SK-N-SH treated with all-trans-retinoic acid at 6 μM for 48 hours (cell line): ENCODE measurements around the gene PRMT2.

Source experiments
- ATAC-seq: fragments of 200-7000 bp; cut with Tn5 transposase; 3 replicates; pipeline ENCODE4 v1.9.1; 2020; ENCODE audit warnings: mild to moderate bottlenecking, moderate library complexity
- ARNTL ChIP-seq: fragments of 450-650 bp; formaldehyde crosslinking; IDR thresholded peaks from 2 replicates; pipeline ENCODE4 v1.5.0; 2020; ENCODE audit warnings: low read depth, mild to moderate bottlenecking, moderate library complexity, borderline replicate concordance
- BACH2 ChIP-seq: fragments of 250-450 bp; sonication (Bioruptor Pico); IDR thresholded peaks from 2 replicates; pipeline ENCODE4 v1.9.0; 2021; ENCODE audit warnings: mild to moderate bottlenecking, borderline replicate concordance
- CSDC2 ChIP-seq: fragments of 250-450 bp; sonication (Bioruptor Pico); IDR thresholded peaks from 2 replicates; pipeline ENCODE4 v1.5.0; 2020; ENCODE audit warnings: mild to moderate bottlenecking, moderate library complexity
- ISL1 ChIP-seq: fragments of 250-450 bp; sonication (Bioruptor Pico); IDR thresholded peaks from 2 replicates; pipeline ENCODE4 v2.1.2; 2022; ENCODE audit warnings: mild to moderate bottlenecking, moderate library complexity
- PATZ1 ChIP-seq: fragments of 250-450 bp; sonication (Bioruptor Pico); IDR thresholded peaks from 2 replicates; pipeline ENCODE4 v1.8.0; 2020; ENCODE audit warnings: mild to moderate bottlenecking, moderate library complexity, borderline replicate concordance
- PPARA ChIP-seq: fragments of 250-450 bp; sonication (Bioruptor Pico); IDR thresholded peaks from 2 replicates; pipeline ENCODE4 v1.5.0; 2020; ENCODE audit warnings: mild to moderate bottlenecking, borderline replicate concordance
- RARB ChIP-seq: fragments of 250-450 bp; sonication (Bioruptor Pico); IDR thresholded peaks from 2 replicates; pipeline ENCODE4 v1.8.0; 2021; ENCODE audit warnings: mild to moderate bottlenecking, moderate library complexity
- SNAI2 ChIP-seq: fragments of 250-450 bp; sonication (Bioruptor Pico); IDR thresholded peaks from 2 replicates; pipeline ENCODE4 v1.5.0; 2020; ENCODE audit warnings: mild to moderate bottlenecking, moderate library complexity
- TCF4 ChIP-seq: fragments of 250-450 bp; sonication (Bioruptor Pico); IDR thresholded peaks from 2 replicates; pipeline ENCODE4 v1.8.0; 2021; ENCODE audit warnings: mild to moderate bottlenecking, moderate library complexity, borderline replicate concordance
- TOX ChIP-seq: fragments of 250-450 bp; sonication (Bioruptor Pico); IDR thresholded peaks from 2 replicates; pipeline ENCODE4 v1.8.0; 2021; ENCODE audit warnings: mild to moderate bottlenecking, moderate library complexity, borderline replicate concordance
- ZC3H10 ChIP-seq: fragments of 250-450 bp; sonication (Bioruptor Pico); IDR thresholded peaks from 2 replicates; pipeline ENCODE4 v1.5.1; 2021; ENCODE audit warnings: mild to moderate bottlenecking, moderate library complexity
- ZFP3 ChIP-seq: fragments of 250-450 bp; sonication (Bioruptor Pico); IDR thresholded peaks from 2 replicates; pipeline ENCODE4 v1.5.0; 2020; ENCODE audit warnings: mild to moderate bottlenecking, moderate library complexity
- ZNF565 ChIP-seq: fragments of 450-650 bp; formaldehyde crosslinking; conservative IDR thresholded peaks from 2 replicates; pipeline ENCODE4 v1.5.0; 2020; ENCODE audit warnings: low read depth, mild to moderate bottlenecking, moderate library complexity
- ZNF70 ChIP-seq: fragments of 450-650 bp; formaldehyde crosslinking; IDR thresholded peaks from 2 replicates; pipeline ENCODE4 v1.5.0; 2020; ENCODE audit warnings: mild to moderate bottlenecking, moderate library complexity
- ZNF8 ChIP-seq: fragments of 450-650 bp; formaldehyde crosslinking; IDR thresholded peaks from 2 replicates; pipeline ENCODE4 v1.5.0; 2020; ENCODE audit warnings: mild to moderate bottlenecking, moderate library complexity
- TF ChIP-seq, protein P1 (sequence below): fragments of 250-450 bp; sonication (Bioruptor Pico); IDR thresholded peaks from 2 replicates; pipeline ENCODE4 v1.5.1; 2021; ENCODE audit warnings: mild to moderate bottlenecking, moderate library complexity
- TF ChIP-seq, protein P2 (sequence below): fragments of 250-450 bp; sonication (Bioruptor Pico); IDR thresholded peaks from 2 replicates; pipeline ENCODE4 v1.5.0; 2020; ENCODE audit warnings: mild to moderate bottlenecking, moderate library complexity
- TF ChIP-seq, protein P3 (sequence below): fragments of 250-450 bp; sonication (Bioruptor Pico); IDR thresholded peaks from 2 replicates; pipeline ENCODE4 v1.8.0; 2021; ENCODE audit warnings: low read depth, mild to moderate bottlenecking, moderate library complexity, borderline replicate concordance
- TF ChIP-seq, protein P4 (sequence below): fragments of 250-450 bp; sonication (Bioruptor Pico); IDR thresholded peaks from 2 replicates; pipeline ENCODE4 v1.5.1; 2020; ENCODE audit warnings: low read depth, mild to moderate bottlenecking, moderate library complexity

PRMT2 gene

DNA sequence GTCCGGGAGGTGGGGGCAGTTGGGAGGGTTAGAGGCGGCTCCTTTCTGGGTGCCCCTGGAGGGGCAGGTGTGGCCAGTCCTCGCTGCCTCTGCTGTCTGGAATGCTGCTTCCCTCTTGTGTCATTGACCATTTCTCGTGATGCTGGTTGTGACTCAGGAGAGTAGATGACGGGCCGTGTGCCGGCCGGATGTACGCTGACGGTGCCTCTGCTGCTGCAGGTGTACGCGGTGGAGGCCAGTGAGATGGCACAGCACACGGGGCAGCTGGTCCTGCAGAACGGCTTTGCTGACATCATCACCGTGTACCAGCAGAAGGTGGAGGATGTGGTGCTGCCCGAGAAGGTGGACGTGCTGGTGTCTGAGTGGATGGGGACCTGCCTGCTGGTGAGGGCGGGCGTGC, 13.9 kb downstream of the PRMT2 start:
- no peak for ATAC-seq
- TF ChIP-seq CSDC2 (no peak), ZC3H10 (no peak), PATZ1 (CRISPR knock-in tag) (no peak), TOX (no peak), RARB (no peak)
- TF ChIP-seq, protein P1, sequence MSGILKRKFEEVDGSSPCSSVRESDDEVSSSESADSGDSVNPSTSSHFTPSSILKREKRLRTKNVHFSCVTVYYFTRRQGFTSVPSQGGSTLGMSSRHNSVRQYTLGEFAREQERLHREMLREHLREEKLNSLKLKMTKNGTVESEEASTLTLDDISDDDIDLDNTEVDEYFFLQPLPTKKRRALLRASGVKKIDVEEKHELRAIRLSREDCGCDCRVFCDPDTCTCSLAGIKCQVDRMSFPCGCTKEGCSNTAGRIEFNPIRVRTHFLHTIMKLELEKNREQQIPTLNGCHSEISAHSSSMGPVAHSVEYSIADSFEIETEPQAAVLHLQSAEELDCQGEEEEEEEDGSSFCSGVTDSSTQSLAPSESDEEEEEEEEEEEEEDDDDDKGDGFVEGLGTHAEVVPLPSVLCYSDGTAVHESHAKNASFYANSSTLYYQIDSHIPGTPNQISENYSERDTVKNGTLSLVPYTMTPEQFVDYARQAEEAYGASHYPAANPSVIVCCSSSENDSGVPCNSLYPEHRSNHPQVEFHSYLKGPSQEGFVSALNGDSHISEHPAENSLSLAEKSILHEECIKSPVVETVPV (CRISPR knock-in tag) = no peak

DNA sequence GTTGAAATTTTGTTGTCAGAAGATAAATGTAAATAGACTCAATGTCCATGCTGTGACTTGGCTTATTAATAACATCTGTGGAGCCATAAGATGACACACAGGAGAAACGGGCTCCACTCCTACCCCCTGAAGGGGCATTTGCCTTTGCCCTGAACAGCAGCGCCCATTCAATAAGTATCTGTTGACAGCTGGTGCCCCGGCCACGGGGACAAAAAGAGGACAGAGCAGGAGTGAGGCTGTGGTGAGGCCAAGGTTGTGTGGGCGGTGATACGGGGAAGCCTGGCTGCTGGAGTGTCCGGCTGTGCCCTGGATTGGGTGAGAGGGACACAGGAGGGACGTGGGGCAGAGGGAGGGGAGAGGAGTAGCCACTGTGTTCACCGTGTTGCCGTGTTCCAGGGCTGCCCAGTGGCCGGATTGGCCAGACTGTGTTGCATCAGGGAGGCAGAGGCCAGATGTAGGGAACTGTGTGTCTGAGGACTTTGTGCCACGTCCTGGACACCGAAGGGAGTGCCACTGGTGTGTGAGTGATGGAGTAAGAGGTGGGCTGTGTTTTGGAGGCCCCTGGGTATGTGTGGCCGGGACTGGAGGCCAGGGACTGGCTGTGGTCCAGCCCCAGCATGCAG, 15.1 kb downstream of the PRMT2 start:
- no peak; the same call in 2 of the 3 replicates for ATAC-seq
- TF ChIP-seq, protein P1 (CRISPR knock-in tag) = no peak
- no peak for TF ChIP-seq ZNF565
- no peak for TF ChIP-seq RARB
- no peak for TF ChIP-seq ZC3H10
- TF ChIP-seq, protein P2, sequence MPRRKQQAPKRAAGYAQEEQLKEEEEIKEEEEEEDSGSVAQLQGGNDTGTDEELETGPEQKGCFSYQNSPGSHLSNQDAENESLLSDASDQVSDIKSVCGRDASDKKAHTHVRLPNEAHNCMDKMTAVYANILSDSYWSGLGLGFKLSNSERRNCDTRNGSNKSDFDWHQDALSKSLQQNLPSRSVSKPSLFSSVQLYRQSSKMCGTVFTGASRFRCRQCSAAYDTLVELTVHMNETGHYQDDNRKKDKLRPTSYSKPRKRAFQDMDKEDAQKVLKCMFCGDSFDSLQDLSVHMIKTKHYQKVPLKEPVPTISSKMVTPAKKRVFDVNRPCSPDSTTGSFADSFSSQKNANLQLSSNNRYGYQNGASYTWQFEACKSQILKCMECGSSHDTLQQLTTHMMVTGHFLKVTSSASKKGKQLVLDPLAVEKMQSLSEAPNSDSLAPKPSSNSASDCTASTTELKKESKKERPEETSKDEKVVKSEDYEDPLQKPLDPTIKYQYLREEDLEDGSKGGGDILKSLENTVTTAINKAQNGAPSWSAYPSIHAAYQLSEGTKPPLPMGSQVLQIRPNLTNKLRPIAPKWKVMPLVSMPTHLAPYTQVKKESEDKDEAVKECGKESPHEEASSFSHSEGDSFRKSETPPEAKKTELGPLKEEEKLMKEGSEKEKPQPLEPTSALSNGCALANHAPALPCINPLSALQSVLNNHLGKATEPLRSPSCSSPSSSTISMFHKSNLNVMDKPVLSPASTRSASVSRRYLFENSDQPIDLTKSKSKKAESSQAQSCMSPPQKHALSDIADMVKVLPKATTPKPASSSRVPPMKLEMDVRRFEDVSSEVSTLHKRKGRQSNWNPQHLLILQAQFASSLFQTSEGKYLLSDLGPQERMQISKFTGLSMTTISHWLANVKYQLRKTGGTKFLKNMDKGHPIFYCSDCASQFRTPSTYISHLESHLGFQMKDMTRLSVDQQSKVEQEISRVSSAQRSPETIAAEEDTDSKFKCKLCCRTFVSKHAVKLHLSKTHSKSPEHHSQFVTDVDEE (CRISPR knock-in tag) = no peak
- no peak for TF ChIP-seq PPARA (CRISPR knock-in tag)
- no peak for TF ChIP-seq ZNF8
- TF ChIP-seq CSDC2 = no peak
- TF ChIP-seq TCF4 = no peak
- TF ChIP-seq PATZ1 (CRISPR knock-in tag) = no peak
- TF ChIP-seq SNAI2 (CRISPR knock-in tag) = no peak
- no peak for TF ChIP-seq TOX
- no peak for TF ChIP-seq ZFP3 (CRISPR knock-in tag)
- TF ChIP-seq BACH2 = no peak
- TF ChIP-seq, protein P3, sequence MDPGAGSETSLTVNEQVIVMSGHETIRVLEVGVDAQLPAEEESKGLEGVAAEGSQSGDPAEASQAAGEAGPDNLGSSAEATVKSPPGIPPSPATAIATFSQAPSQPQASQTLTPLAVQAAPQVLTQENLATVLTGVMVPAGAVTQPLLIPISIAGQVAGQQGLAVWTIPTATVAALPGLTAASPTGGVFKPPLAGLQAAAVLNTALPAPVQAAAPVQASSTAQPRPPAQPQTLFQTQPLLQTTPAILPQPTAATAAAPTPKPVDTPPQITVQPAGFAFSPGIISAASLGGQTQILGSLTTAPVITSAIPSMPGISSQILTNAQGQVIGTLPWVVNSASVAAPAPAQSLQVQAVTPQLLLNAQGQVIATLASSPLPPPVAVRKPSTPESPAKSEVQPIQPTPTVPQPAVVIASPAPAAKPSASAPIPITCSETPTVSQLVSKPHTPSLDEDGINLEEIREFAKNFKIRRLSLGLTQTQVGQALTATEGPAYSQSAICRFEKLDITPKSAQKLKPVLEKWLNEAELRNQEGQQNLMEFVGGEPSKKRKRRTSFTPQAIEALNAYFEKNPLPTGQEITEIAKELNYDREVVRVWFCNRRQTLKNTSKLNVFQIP = no peak
- TF ChIP-seq, protein P4, sequence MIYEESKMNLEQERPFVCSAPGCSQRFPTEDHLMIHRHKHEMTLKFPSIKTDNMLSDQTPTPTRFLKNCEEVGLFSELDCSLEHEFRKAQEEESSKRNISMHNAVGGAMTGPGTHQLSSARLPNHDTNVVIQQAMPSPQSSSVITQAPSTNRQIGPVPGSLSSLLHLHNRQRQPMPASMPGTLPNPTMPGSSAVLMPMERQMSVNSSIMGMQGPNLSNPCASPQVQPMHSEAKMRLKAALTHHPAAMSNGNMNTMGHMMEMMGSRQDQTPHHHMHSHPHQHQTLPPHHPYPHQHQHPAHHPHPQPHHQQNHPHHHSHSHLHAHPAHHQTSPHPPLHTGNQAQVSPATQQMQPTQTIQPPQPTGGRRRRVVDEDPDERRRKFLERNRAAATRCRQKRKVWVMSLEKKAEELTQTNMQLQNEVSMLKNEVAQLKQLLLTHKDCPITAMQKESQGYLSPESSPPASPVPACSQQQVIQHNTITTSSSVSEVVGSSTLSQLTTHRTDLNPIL (CRISPR knock-in tag) = no peak
- no peak for TF ChIP-seq ISL1 (CRISPR knock-in tag)
- TF ChIP-seq, all 23 proteins: peak for 0

DNA sequence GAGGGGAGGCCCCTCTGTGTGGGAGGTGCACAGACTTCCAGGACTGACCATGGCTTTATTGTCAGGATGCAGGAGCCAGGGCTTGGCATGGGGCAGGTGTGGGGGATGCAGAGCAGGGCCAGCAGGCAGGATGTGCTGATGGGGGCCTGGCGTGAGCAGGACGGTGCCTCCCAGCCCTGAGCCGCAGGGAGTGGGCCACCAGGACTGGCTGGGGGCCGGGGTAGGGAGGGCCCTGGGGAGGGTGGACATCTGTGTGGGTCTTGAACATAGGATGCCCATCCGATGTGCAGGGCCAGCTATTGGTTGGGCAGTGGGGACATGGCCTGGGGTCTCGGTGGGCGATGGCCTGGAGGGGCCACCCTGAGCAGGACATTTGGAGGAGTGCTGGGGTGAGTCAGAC, 15.6 kb downstream of the PRMT2 start:
- no peak for ATAC-seq
- TF ChIP-seq ZNF565 (no peak), RARB (no peak), ZNF70 (no peak), ARNTL (CRISPR knock-in tag) (no peak), PPARA (CRISPR knock-in tag) (no peak), TCF4 (no peak), SNAI2 (CRISPR knock-in tag) (no peak), ZC3H10 (no peak), TOX (no peak)
- TF ChIP-seq, protein P2 (CRISPR knock-in tag) = no peak
- TF ChIP-seq, protein P3 = no peak
